HL-60 (cell line): ENCODE measurements around the gene SOX9.

Experiments used
- CTCF ChIP-seq: IDR thresholded peaks from one replicate; pipeline ENCODE4 v1.5.1; 2011; ENCODE audit warnings: low read length, control low read depth, inconsistent platforms; ENCODE audit not compliant: insufficient read depth
- GABPA ChIP-seq: IDR thresholded peaks from 2 replicates; pipeline ENCODE4 v1.6.1; 2012; ENCODE audit warnings: low read depth
- POLR2AphosphoS5 ChIP-seq: IDR thresholded peaks from 2 replicates; pipeline ENCODE4 v1.6.1; 2012; ENCODE audit warnings: low read depth
- SPI1 ChIP-seq: IDR thresholded peaks from 2 replicates; pipeline ENCODE4 v1.6.1; 2012; ENCODE audit warnings: low read depth, mild to moderate bottlenecking, borderline replicate concordance

- TF ChIP-seq CTCF (no peak), GABPA (no peak), SPI1 (no peak), POLR2AphosphoS5 (no peak)
Observed at GRCh38 chr17:72125742-72126141, 4.9 kb downstream of the SOX9 start.
